ENCODE results near the gene CC2D1B. TPM values are rescaled to one million over a fixed set of nuclear protein-coding genes. Genes with fewer than 3 reads are reported as not detected.

CC2D1B gene
- total and polyA plus RNA-seq, 9 of the 15 experiments (the other 6 are each of a cell fraction or from before 2014, with no cell fraction given): 1.2 to 33.6 (median 25.5) TPM

- no peak for DNase-seq (ENCODE audit: extremely low read depth in 1 of 4, low spot score in 3 of 4)
These were observed 33.6 kb downstream of the CC2D1B start for GRCh38 chr1:52332411-52332810.

More at GRCh38 chr1:52332411-52332810, 33.6 kb downstream of the CC2D1B start:
- ChIA-PET CTCF (ENCODE audit: low intra/inter-chr PET ratio) (no interaction called here), POLR2A (no interaction called here)
- H3K27me3 ChIP-seq (ENCODE audit: control insufficient read depth in 2 of 2, insufficient read depth in 2 of 2, low read length in 2 of 2): no peaks in the 10 kb centered on the region
- in situ Hi-C loops (cut with MboI): no loop called here
- FAIRE-seq: no peak
- no peaks in the 10 kb centered on the region for H4K20me1 ChIP-seq (replicated peaks; ENCODE audit: control insufficient read depth, insufficient read depth, low read length)
- no peak for ATAC-seq
- H3K9me1 ChIP-seq (ENCODE audit: control insufficient read depth, insufficient read depth, low read length): no peaks in the 10 kb centered on the region
- WGBS (ENCODE audit: insufficient coverage, low coverage, missing lambda C conversion rate): 88% methylated on average over 1 of the region's 1 CpG
- H3K79me2 ChIP-seq (ENCODE audit: control insufficient read depth, insufficient read depth, low read length): no peaks in the 10 kb centered on the region
- H3K9me3 ChIP-seq (replicated peaks; ENCODE audit: control insufficient read depth, insufficient read depth, low read depth, low read length): no peaks in the 10 kb centered on the region
- no peak overlapping the region for H3K9ac ChIP-seq (ENCODE audit: insufficient read depth in 1 of 2, low read depth in 2 of 2, low read length in 2 of 2)
- no peak overlapping the region for H3K4me2 ChIP-seq (ENCODE audit: insufficient read depth, low read length)
- H3K4me1 ChIP-seq (replicated peaks in 1 of 2; ENCODE audit: control insufficient read depth in 2 of 2, insufficient read depth in 2 of 2, low read length in 2 of 2): peaks cover 7 to 10% of the 10 kb centered on the region in 2 experiments; a peak in 3 of 5 replicates
- TF ChIP-seq SNRNP70 (optimal IDR thresholded peaks at IDR 0.05; ENCODE audit: low read depth, low read length) (no peak), CREM (IDR thresholded peaks at IDR 0.05; ENCODE audit: low read depth) (no peak), PTTG1 (tag; IDR thresholded peaks at IDR 0.05; ENCODE audit: low read depth) (no peak), ETV1 (tag; conservative IDR thresholded peaks at IDR 0.05; ENCODE audit: low read depth) (no peak), ZNF134 (CRISPR knock-in tag; conservative IDR thresholded peaks at IDR 0.05) (no peak), EP400 (IDR thresholded peaks at IDR 0.05) (no peak), ZNF436 (CRISPR knock-in tag; IDR thresholded peaks at IDR 0.05) (no peak), ZNF408 (CRISPR knock-in tag; IDR thresholded peaks at IDR 0.05; ENCODE audit: low read depth) (no peak), CTCFL (IDR thresholded peaks at IDR 0.05; ENCODE audit: borderline replicate concordance, insufficient read depth, low read depth, low read length, poor library complexity, severe bottlenecking) (no peak), RBM34 (IDR thresholded peaks at IDR 0.05; ENCODE audit: borderline replicate concordance, insufficient read depth, low read length) (no peak), FUS (optimal IDR thresholded peaks at IDR 0.05; ENCODE audit: low read depth, low read length) (no peak), PTRF (tag; IDR thresholded peaks at IDR 0.05) (no peak), TCF7 (IDR thresholded peaks at IDR 0.05; ENCODE audit: borderline replicate concordance) (no peak)
- peaks cover 8% of the 10 kb centered on the region; the same call in 1 of the 3 replicates for H3K36me3 ChIP-seq (ENCODE audit: control insufficient read depth, insufficient read depth, low read length)
- H3K4me3 ChIP-seq: no peak overlapping the region
- H3K27ac ChIP-seq (ENCODE audit: extremely low read depth, low read depth, low read length): no peak overlapping the region
- intact Hi-C loops (cut with micrococcal nuclease): no loop called here
- no TSS peak for BruUV-seq (replicated peaks)
- H2AFZ ChIP-seq (ENCODE audit: low read depth, low read length): no peak overlapping the region
